Measurements from ENCODE around the gene ALG9.

ALG9 gene

GRCh38 chr11:111870886-111871692 is at the start of gene ALG9:
Gene ALG9, minus strand, starts transcription at chr11:111871581. Its CDS starts 99 bp downstream, at chr11:111871482.
- intact Hi-C loops (cut with DNase I): no loop called here
- peak; percentile 63 to 95 (median 80) for DNase-seq

- intact Hi-C loops (cut with DNase I): no loop called here
- DNase-seq: no peak
Measured at GRCh38 chr11:111920908-111921307, 49.5 kb upstream of the ALG9 start.

GRCh38 chr11:111918390-111919256 is 47.2 kb upstream of the ALG9 start, which contains the start of gene C11orf52:
Gene C11orf52, plus strand, starts transcription at chr11:111918913. Its CDS starts 60 bp downstream, at chr11:111918973.
- DNase-seq: peak in 1 of 10 donors; percentile 46
- intact Hi-C loops (cut with DNase I): no loop called here

- DNase-seq: no peak
- intact Hi-C loops (cut with DNase I): no loop called here
Measured at GRCh38 chr11:111917788-111918187, 46.4 kb upstream of the ALG9 start.

- intact Hi-C loops (cut with DNase I): no loop called here
- DNase-seq: no peak
Measured at GRCh38 chr11:111917312-111917711, 45.9 kb upstream of the ALG9 start.

GRCh38 chr11:111916768-111917167 is 45.4 kb upstream of the ALG9 start:
- DNase-seq: no peak
- intact Hi-C loops (cut with DNase I): no loop called here

- intact Hi-C loops (cut with DNase I): loop anchor here (5.0 kb wide), 1 partner anchor 37 kb away; the partner anchor contains the start of genes CFAP68 and FDXACB1
- peak in 8 of 10 donors; percentile 38 to 93 (median 70) for DNase-seq
Measured at GRCh38 chr11:111913997-111914396, 42.6 kb upstream of the ALG9 start.

- intact Hi-C loops (cut with DNase I): loop anchor here (5.0 kb wide), 1 partner anchor 36 kb away; the partner anchor contains the start of genes CFAP68 and FDXACB1
- DNase-seq: peak in 3 of 10 donors; percentile 25 to 88 (median 79)
Measured at GRCh38 chr11:111913031-111913861, 41.9 kb upstream of the ALG9 start.

- intact Hi-C loops (cut with DNase I): loop anchor here (5.0 kb wide), 1 partner anchor 35 kb away; the partner anchor contains the start of genes CFAP68 and FDXACB1
- peak in 4 of 10 donors; percentile 19 to 83 (median 61) for DNase-seq
Measured at GRCh38 chr11:111912535-111912934, 41.2 kb upstream of the ALG9 start, which contains the start of gene HSPB2. Gene HSPB2, plus strand, starts transcription at chr11:111912734. Its CDS starts 96 bp downstream, at chr11:111912830.

GRCh38 chr11:111911563-111912401 is 40.4 kb upstream of the ALG9 start, which contains the start of gene CRYAB:
Gene CRYAB, minus strand, starts transcription at chr11:111911770. Its CDS starts 46 bp downstream, at chr11:111911724.
- intact Hi-C loops (cut with DNase I): loop anchor here (5.0 kb wide), 1 partner anchor 34 kb away; the partner anchor contains the start of genes CFAP68 and FDXACB1
- peak; percentile 86 to 98 (median 91) for DNase-seq

GRCh38 chr11:111910676-111911562 is 39.5 kb upstream of the ALG9 start:
- peak; percentile 56 to 97 (median 81) for DNase-seq
- intact Hi-C loops (cut with DNase I): loop anchor here (5.0 kb wide), 1 partner anchor 34 kb away; the partner anchor contains the start of genes CFAP68 and FDXACB1

- intact Hi-C loops (cut with DNase I): no loop called here
- DNase-seq: no peak
Measured at GRCh38 chr11:111909378-111909777, 38.0 kb upstream of the ALG9 start.

GRCh38 chr11:111908639-111909305 is 37.4 kb upstream of the ALG9 start:
- DNase-seq: peak in 2 of 10 donors; percentile 21 to 59
- intact Hi-C loops (cut with DNase I): no loop called here

- intact Hi-C loops (cut with DNase I): no loop called here
- DNase-seq: no peak
Measured at GRCh38 chr11:111906680-111907079, 35.3 kb upstream of the ALG9 start.

GRCh38 chr11:111905411-111905810 is 34.0 kb upstream of the ALG9 start:
- no peak for DNase-seq
- intact Hi-C loops (cut with DNase I): no loop called here

- no peak for DNase-seq
- intact Hi-C loops (cut with DNase I): no loop called here
Measured at GRCh38 chr11:111886844-111887243, 15.5 kb upstream of the ALG9 start.

- no peak for DNase-seq
- intact Hi-C loops (cut with DNase I): no loop called here
Measured at GRCh38 chr11:111886032-111886431, 14.7 kb upstream of the ALG9 start.

All from posterior cingulate gyrus (tissue), 11 donors.